ENCODE measurements around the gene AFG1L. TPM values are rescaled to one million over a fixed set of nuclear protein-coding genes. Genes with fewer than 3 reads are reported as not detected.

AFG1L gene
- total and polyA plus RNA-seq, 2 experiments from 2014 or later, result 9.4 to 9.7 TPM

DNA sequence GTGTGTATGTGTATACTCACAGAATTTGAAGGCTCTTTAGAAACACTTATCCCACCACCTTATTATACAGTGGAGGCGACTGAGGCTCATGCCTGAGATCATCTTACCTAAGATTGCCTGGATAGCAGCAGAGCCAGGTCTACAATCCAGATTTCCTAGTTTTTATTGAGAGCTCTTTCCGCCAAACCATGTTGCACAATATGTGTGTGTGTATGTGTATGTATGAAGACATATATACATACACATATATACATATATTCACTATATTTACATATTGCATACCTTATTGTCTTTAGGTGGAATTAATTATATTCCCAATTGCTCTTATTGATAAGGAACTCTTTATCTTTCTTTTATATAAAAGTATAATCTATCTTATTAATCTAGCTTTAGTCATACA lies 130.6 kb downstream of the AFG1L start:
- no peak for TF ChIP-seq EZH2 (IDR thresholded peaks at IDR 0.05; ENCODE audit: borderline replicate concordance)
- TF ChIP-seq, protein P1, sequence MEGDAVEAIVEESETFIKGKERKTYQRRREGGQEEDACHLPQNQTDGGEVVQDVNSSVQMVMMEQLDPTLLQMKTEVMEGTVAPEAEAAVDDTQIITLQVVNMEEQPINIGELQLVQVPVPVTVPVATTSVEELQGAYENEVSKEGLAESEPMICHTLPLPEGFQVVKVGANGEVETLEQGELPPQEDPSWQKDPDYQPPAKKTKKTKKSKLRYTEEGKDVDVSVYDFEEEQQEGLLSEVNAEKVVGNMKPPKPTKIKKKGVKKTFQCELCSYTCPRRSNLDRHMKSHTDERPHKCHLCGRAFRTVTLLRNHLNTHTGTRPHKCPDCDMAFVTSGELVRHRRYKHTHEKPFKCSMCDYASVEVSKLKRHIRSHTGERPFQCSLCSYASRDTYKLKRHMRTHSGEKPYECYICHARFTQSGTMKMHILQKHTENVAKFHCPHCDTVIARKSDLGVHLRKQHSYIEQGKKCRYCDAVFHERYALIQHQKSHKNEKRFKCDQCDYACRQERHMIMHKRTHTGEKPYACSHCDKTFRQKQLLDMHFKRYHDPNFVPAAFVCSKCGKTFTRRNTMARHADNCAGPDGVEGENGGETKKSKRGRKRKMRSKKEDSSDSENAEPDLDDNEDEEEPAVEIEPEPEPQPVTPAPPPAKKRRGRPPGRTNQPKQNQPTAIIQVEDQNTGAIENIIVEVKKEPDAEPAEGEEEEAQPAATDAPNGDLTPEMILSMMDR (IDR thresholded peaks at IDR 0.05; ENCODE audit: poor library complexity), result no peak
- TF ChIP-seq EZH2phosphoT487 (IDR thresholded peaks at IDR 0.05; ENCODE audit: low read depth, severe bottlenecking, unreplicated experiment), result no peak
- H3K4me2 ChIP-seq, result no peak overlapping the region
- H3K9me3 ChIP-seq (ENCODE audit: low read depth), result no peaks in the 10 kb centered on the region
- no peak overlapping the region for H3K4me3 ChIP-seq
- no peaks in the 10 kb centered on the region for H4K20me1 ChIP-seq (ENCODE audit: insufficient read depth, poor library complexity, severe bottlenecking)
- H2AFZ ChIP-seq, result no peak overlapping the region
- H3K9me2 ChIP-seq (replicated peaks; ENCODE audit: insufficient read depth), result no peaks in the 10 kb centered on the region
- DNase-seq (ENCODE audit: low spot score), result no peak
- H3K36me3 ChIP-seq (replicated peaks; ENCODE audit: insufficient read depth, low read depth), result no peaks in the 10 kb centered on the region
- no peak overlapping the region for H3K27ac ChIP-seq
- no peaks in the 10 kb centered on the region for H3K79me2 ChIP-seq
- no peaks in the 10 kb centered on the region for H3K27me3 ChIP-seq
- no peaks in the 10 kb centered on the region for H3K4me1 ChIP-seq (ENCODE audit: insufficient read depth)
- WGBS (ENCODE audit: low lambda C conversion rate, missing lambda C conversion rate), result 88% methylated on average over 2 of the region's 2 CpGs

DNA sequence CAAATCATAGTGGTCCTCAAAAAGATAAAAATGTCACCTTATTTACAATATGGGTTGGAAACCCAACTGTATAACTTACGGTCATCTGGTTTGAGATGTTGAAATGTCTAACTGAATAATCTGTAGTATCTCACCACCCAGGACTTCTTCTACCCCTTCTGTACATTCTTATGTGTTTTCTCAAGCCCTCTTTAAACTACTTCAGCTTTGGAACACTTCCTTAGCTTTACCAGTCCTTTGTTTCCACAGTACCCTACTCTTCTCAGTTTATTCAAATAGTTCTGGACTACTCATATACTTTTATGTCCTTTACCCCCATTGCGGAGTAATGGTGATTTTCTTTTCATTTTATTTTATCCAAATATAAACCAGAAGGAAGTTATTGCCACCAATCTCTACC lies 137.3 kb downstream of the AFG1L start:
- WGBS (ENCODE audit: low lambda C conversion rate, missing lambda C conversion rate), result 100% methylated on average over 2 of the region's 2 CpGs
- Histone ChIP-seq H3K79me2 (no peaks in the 10 kb centered on the region), H3K27ac (no peak overlapping the region), H3K27me3 (no peaks in the 10 kb centered on the region), H3K4me1 (ENCODE audit: insufficient read depth) (peaks cover 4% of the 10 kb centered on the region), H4K20me1 (ENCODE audit: insufficient read depth, poor library complexity, severe bottlenecking) (no peaks in the 10 kb centered on the region), H3K9me3 (ENCODE audit: low read depth) (no peaks in the 10 kb centered on the region), H3K36me3 (replicated peaks; ENCODE audit: insufficient read depth, low read depth) (no peaks in the 10 kb centered on the region), H3K9me2 (replicated peaks; ENCODE audit: insufficient read depth) (no peaks in the 10 kb centered on the region), H3K4me3 (no peak overlapping the region), H2AFZ (no peak overlapping the region), H3K4me2 (no peak overlapping the region)
- DNase-seq (ENCODE audit: low spot score), result no peak
- TF ChIP-seq, protein P1 (IDR thresholded peaks at IDR 0.05; ENCODE audit: poor library complexity), result no peak
- TF ChIP-seq EZH2phosphoT487 (IDR thresholded peaks at IDR 0.05; ENCODE audit: low read depth, severe bottlenecking, unreplicated experiment) (no peak), EZH2 (IDR thresholded peaks at IDR 0.05; ENCODE audit: borderline replicate concordance) (no peak)

DNA sequence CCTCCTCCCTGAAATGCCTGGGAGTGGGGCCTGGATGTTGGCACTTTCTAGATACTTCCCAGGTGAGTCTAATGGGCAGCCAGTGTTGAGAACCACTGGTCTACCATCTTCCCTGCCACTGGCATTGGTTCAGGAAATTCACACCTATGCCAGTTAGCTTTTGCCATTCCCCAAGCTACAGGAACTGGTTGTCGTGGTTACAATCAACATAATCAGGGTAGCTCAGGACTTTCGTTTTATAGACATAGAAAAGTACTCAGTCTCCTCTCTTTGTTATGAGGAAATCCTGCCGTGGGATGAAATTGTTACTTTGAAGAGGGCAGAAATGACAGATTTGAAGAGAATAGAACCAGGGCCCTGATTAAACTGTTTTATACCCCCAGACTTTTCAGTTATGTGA lies 137.9 kb downstream of the AFG1L start:
- Histone ChIP-seq H4K20me1 (ENCODE audit: insufficient read depth, poor library complexity, severe bottlenecking) (no peaks in the 10 kb centered on the region), H3K27ac (no peak overlapping the region), H3K4me3 (no peak overlapping the region), H3K27me3 (no peaks in the 10 kb centered on the region), H3K9me3 (ENCODE audit: low read depth) (no peaks in the 10 kb centered on the region), H3K79me2 (no peaks in the 10 kb centered on the region), H2AFZ (no peak overlapping the region), H3K4me2 (no peak overlapping the region), H3K4me1 (ENCODE audit: insufficient read depth) (peaks cover 4% of the 10 kb centered on the region), H3K36me3 (replicated peaks; ENCODE audit: insufficient read depth, low read depth) (no peaks in the 10 kb centered on the region), H3K9me2 (replicated peaks; ENCODE audit: insufficient read depth) (no peaks in the 10 kb centered on the region)
- TF ChIP-seq EZH2phosphoT487 (IDR thresholded peaks at IDR 0.05; ENCODE audit: low read depth, severe bottlenecking, unreplicated experiment), result no peak
- TF ChIP-seq, protein P1 (IDR thresholded peaks at IDR 0.05; ENCODE audit: poor library complexity), result no peak
- no peak for TF ChIP-seq EZH2 (IDR thresholded peaks at IDR 0.05; ENCODE audit: borderline replicate concordance)
- WGBS (ENCODE audit: low lambda C conversion rate, missing lambda C conversion rate), result 66% methylated on average over 3 of the region's 3 CpGs
- no peak for DNase-seq (ENCODE audit: low spot score)

DNA sequence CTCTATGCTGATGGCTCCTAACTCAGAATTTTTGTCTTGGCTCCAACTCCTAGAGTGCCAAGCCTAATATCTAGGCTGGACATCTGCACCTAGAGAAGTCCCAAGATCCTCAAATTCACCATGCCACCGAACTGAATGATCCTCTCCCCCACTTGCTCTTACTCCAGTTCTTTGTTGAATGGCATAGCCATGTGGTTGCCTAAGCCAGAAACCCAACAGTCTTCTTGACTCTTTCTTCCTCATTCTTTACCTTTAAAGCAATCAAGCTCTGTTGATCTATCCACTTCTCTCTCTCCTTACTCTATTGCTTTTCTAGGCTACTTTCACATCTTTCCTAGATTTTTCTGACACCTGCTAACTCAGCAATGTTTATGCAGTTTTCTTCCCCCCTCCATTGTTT lies 139.4 kb downstream of the AFG1L start:
- Histone ChIP-seq H3K27ac (no peak overlapping the region), H3K4me3 (no peak overlapping the region), H3K4me2 (no peak overlapping the region), H3K9me3 (ENCODE audit: low read depth) (no peaks in the 10 kb centered on the region), H3K36me3 (replicated peaks; ENCODE audit: insufficient read depth, low read depth) (no peaks in the 10 kb centered on the region), H3K4me1 (ENCODE audit: insufficient read depth) (peaks cover 4% of the 10 kb centered on the region), H3K79me2 (no peaks in the 10 kb centered on the region), H4K20me1 (ENCODE audit: insufficient read depth, poor library complexity, severe bottlenecking) (no peaks in the 10 kb centered on the region), H3K27me3 (no peaks in the 10 kb centered on the region), H2AFZ (no peak overlapping the region), H3K9me2 (replicated peaks; ENCODE audit: insufficient read depth) (no peaks in the 10 kb centered on the region)
- WGBS (ENCODE audit: low lambda C conversion rate, missing lambda C conversion rate), result 91% methylated on average over 1 of the region's 1 CpG
- no peak for DNase-seq (ENCODE audit: low spot score)
- TF ChIP-seq, protein P1 (IDR thresholded peaks at IDR 0.05; ENCODE audit: poor library complexity), result no peak
